K562 (cell line): ENCODE results near the gene SLC7A6OS. TPM values are rescaled to one million over a fixed set of nuclear protein-coding genes. Genes with fewer than 3 reads are reported as not detected.

ENCODE experiments used
- FOSL1 ChIP-seq: fragments of 200-800 bp; sonication (Bioruptor generic); conservative IDR thresholded peaks from 2 replicates; pipeline ENCODE4 v1.6.1; 2016; ENCODE audit warnings: missing genetic modification characterization, missing compliant biosample characterization
- KLF1 ChIP-seq: fragments of 450-650 bp; IDR thresholded peaks from 2 replicates; pipeline ENCODE4 v1.6.1; 2016; ENCODE audit warnings: missing genetic modification characterization, missing compliant biosample characterization
- MTA1 ChIP-seq: fragments of 450-650 bp; IDR thresholded peaks from 2 replicates; pipeline ENCODE4 v1.6.1; 2017; ENCODE audit warnings: borderline replicate concordance
- PRPF4 ChIP-seq: fragments of 200-400 bp; formaldehyde crosslinking; IDR thresholded peaks from one replicate; pipeline ENCODE4 v1.6.1; 2017; ENCODE audit warnings: low read length, low read depth, mild to moderate bottlenecking; ENCODE audit not compliant: insufficient read depth, poor library complexity, severe bottlenecking
- RBM14 ChIP-seq: fragments of 200-400 bp; formaldehyde crosslinking; IDR thresholded peaks from 2 replicates; pipeline ENCODE4 v1.6.1; 2018; ENCODE audit warnings: low read depth, mild to moderate bottlenecking, low read length, moderate library complexity, borderline replicate concordance; ENCODE audit not compliant: insufficient read depth
- SMAD3 ChIP-seq: fragments of 450-650 bp; formaldehyde crosslinking; conservative IDR thresholded peaks from 2 replicates; pipeline ENCODE4 v1.4.0; 2020; ENCODE audit warnings: mild to moderate bottlenecking
- ZNF282 ChIP-seq: sonication (generic); formaldehyde crosslinking; IDR thresholded peaks from 2 replicates; pipeline ENCODE4 v1.8.1; 2023; ENCODE audit warnings: missing genetic modification reagents
- polyA plus RNA-seq, 8 experiments: library from polyadenylated mRNA; depleted of rRNA in 4 of 8; stranded (reverse) in 5 of 8; unstranded in 3 of 8; fragments of >200 nt; fragmentation: Nextera tagmentation in 2 of 8; fragmentation: Illumina TruSeq in 1 of 8; extraction: Ambion mirVana in 2 of 8; extraction: Trizol in 1 of 8; gene quantifications; 2 replicates each; pipeline versions ENCODE4 v1.2.1 to v1.2.3, GENCODE V29; 2011 to 2014; ENCODE audit warnings: inconsistent platforms in 1 of 8, missing spikeins in 1 of 8
- total RNA-seq, 7 experiments: library from RNA; depleted of rRNA in 6 of 7; stranded (reverse); fragments of >200 nt in 6 of 7; fragmentation: Illumina TruSeq in 2 of 7; extraction: Trizol in 2 of 7; gene quantifications; 2 replicates each; pipeline versions ENCODE4 v1.2.1 to v1.2.3, GENCODE V29; 2011 to 2021; ENCODE audit warnings: low replicate concordance in 1 of 7
- TF ChIP-seq, protein P1 (sequence below): fragments of 250-450 bp; sonication (Bioruptor Pico); IDR thresholded peaks from 2 replicates; pipeline ENCODE4 v1.4.0; 2020
- TF ChIP-seq, protein P2 (sequence below): fragments of 450-650 bp; IDR thresholded peaks from 2 replicates; pipeline ENCODE4 v1.7.0; 2016; ENCODE audit warnings: borderline replicate concordance
- TF ChIP-seq, protein P3 (sequence below): fragments of 450-650 bp; IDR thresholded peaks from 2 replicates; pipeline ENCODE4 v1.6.1; 2018; ENCODE audit warnings: mild to moderate bottlenecking, low read depth; ENCODE audit not compliant: partially characterized antibody

SLC7A6OS gene
- total and polyA plus RNA-seq, 9 of the 15 experiments (the other 6 are each of a cell fraction or from before 2014, with no cell fraction given) = 2.7 to 23.6 (median 17.2) TPM

DNA sequence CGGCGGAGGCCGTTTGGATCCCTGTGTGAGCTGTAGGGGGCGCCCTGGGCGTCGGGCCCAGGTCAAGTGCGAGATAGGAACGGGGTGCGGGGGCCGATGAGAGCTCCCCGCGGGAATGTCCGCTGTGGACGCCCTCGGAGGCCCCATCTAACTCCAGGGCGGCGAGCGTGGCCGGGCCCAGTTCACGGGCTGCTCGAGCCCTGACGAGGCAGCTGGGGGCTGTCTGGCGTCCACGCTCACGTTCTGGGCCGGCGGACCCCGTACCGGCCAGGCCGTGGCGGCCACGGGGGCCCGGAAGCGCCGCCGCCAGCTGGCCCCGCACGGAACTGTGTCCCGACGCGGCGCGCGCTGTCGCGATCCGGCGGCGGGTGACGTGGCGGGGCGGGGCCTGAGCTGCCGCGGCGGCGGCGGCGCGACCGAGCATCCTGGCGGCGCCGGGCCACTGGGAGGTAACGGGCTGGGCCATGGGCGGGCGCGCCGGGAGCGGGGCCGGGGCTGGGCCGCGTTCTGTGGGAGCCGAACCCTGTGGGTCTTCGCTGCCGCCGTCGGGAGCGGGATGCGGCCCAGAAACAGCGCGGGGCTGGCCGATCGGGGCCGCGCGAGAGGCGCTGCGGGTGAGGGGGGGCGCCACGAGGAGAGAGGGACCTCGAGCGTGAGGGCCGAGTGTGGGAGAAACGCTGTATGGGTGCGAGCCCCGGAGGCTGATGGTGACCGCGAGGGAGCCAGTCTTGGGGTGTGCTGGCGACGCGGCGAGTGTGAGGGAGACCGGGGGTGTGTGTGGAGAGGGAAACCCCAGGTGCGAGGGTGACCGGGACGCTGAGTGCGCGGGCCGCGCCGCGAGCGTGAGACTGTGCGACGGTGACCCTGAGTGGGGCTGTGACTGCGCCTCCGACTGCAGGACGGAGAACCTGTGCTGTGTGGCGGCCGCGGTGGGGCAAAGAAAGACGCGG, 46.3 kb downstream of the SLC7A6OS start, which contains the start of gene SLC7A6 (continued):
- TF ChIP-seq, protein P1, sequence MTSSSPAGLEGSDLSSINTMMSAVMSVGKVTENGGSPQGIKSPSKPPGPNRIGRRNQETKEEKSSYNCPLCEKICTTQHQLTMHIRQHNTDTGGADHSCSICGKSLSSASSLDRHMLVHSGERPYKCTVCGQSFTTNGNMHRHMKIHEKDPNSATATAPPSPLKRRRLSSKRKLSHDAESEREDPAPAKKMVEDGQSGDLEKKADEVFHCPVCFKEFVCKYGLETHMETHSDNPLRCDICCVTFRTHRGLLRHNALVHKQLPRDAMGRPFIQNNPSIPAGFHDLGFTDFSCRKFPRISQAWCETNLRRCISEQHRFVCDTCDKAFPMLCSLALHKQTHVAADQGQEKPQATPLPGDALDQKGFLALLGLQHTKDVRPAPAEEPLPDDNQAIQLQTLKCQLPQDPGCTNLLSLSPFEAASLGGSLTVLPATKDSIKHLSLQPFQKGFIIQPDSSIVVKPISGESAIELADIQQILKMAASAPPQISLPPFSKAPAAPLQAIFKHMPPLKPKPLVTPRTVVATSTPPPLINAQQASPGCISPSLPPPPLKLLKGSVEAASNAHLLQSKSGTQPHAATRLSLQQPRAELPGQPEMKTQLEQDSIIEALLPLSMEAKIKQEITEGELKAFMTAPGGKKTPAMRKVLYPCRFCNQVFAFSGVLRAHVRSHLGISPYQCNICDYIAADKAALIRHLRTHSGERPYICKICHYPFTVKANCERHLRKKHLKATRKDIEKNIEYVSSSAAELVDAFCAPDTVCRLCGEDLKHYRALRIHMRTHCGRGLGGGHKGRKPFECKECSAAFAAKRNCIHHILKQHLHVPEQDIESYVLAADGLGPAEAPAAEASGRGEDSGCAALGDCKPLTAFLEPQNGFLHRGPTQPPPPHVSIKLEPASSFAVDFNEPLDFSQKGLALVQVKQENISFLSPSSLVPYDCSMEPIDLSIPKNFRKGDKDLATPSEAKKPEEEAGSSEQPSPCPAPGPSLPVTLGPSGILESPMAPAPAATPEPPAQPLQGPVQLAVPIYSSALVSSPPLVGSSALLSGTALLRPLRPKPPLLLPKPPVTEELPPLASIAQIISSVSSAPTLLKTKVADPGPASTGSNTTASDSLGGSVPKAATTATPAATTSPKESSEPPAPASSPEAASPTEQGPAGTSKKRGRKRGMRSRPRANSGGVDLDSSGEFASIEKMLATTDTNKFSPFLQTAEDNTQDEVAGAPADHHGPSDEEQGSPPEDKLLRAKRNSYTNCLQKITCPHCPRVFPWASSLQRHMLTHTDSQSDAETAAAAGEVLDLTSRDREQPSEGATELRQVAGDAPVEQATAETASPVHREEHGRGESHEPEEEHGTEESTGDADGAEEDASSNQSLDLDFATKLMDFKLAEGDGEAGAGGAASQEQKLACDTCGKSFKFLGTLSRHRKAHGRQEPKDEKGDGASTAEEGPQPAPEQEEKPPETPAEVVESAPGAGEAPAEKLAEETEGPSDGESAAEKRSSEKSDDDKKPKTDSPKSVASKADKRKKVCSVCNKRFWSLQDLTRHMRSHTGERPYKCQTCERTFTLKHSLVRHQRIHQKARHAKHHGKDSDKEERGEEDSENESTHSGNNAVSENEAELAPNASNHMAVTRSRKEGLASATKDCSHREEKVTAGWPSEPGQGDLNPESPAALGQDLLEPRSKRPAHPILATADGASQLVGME = peak; percentile 86
- TF ChIP-seq SMAD3 (CRISPR knock-in tag) = 0 out of 2 replicates have a peak, but pooled peaks have one; percentile 39
- no peak for TF ChIP-seq ZNF282
- TF ChIP-seq, protein P2, sequence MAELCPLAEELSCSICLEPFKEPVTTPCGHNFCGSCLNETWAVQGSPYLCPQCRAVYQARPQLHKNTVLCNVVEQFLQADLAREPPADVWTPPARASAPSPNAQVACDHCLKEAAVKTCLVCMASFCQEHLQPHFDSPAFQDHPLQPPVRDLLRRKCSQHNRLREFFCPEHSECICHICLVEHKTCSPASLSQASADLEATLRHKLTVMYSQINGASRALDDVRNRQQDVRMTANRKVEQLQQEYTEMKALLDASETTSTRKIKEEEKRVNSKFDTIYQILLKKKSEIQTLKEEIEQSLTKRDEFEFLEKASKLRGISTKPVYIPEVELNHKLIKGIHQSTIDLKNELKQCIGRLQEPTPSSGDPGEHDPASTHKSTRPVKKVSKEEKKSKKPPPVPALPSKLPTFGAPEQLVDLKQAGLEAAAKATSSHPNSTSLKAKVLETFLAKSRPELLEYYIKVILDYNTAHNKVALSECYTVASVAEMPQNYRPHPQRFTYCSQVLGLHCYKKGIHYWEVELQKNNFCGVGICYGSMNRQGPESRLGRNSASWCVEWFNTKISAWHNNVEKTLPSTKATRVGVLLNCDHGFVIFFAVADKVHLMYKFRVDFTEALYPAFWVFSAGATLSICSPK = no peak
- peak; percentile 72; the same call in 1 of the 2 replicates for TF ChIP-seq FOSL1 (tag)
- no peak for TF ChIP-seq PRPF4
- TF ChIP-seq, protein P3, sequence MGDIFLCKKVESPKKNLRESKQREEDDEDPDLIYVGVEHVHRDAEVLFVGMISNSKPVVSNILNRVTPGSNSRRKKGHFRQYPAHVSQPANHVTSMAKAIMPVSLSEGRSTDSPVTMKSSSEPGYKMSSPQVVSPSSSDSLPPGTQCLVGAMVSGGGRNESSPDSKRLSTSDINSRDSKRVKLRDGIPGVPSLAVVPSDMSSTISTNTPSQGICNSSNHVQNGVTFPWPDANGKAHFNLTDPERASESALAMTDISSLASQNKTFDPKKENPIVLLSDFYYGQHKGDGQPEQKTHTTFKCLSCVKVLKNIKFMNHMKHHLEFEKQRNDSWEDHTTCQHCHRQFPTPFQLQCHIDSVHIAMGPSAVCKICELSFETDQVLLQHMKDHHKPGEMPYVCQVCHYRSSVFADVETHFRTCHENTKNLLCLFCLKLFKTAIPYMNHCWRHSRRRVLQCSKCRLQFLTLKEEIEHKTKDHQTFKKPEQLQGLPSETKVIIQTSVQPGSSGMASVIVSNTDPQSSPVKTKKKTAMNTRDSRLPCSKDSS = no peak
- TF ChIP-seq RBM14 = 0 out of 2 replicates have a peak, but pooled peaks have one; percentile 77
- TF ChIP-seq KLF1 = peak; percentile 81
- peak; percentile 73 for TF ChIP-seq MTA1
